Smooth muscle cell (in vitro differentiated cells): Measurements from ENCODE around the gene KLK7. TPM values are rescaled to one million over a fixed set of nuclear protein-coding genes. Genes with fewer than 3 reads are reported as not detected.

Source experiments
- DNase-seq: peaks from one replicate; lab custom pipeline; 2025; ENCODE audit not compliant: unreplicated experiment; lab: John Stamatoyannopoulos, UW
- H2AFZ ChIP-seq: fragments of 200-600 bp; sonication (generic); 2 replicates; pipeline ENCODE4 v1.6.0; 2016; ENCODE audit warnings: antibody characterized with exemption, low read depth, mild to moderate bottlenecking
- H3F3A ChIP-seq: fragments of 200-600 bp; sonication (generic); 2 replicates; pipeline ENCODE4 v1.6.0; 2017; ENCODE audit warnings: antibody characterized with exemption, low read depth
- H3K27ac ChIP-seq: fragments of 200-600 bp; sonication (generic); 2 replicates; pipeline ENCODE4 v1.5.1; 2016; ENCODE audit warnings: low read depth, mild to moderate bottlenecking
- H3K27me3 ChIP-seq: fragments of 200-600 bp; sonication (generic); 2 replicates; pipeline ENCODE4 v1.6.1; 2016; ENCODE audit warnings: low read depth, mild to moderate bottlenecking
- H3K36me3 ChIP-seq: fragments of 200-600 bp; sonication (generic); 2 replicates; pipeline ENCODE4 v1.5.1; 2016; ENCODE audit warnings: low read depth
- H3K4me1 ChIP-seq: fragments of 200-600 bp; sonication (generic); 2 replicates; pipeline ENCODE4 v1.5.1; 2016; ENCODE audit warnings: low read depth
- H3K4me2 ChIP-seq: fragments of 200-600 bp; sonication (generic); 2 replicates; pipeline ENCODE4 v1.6.0; 2016; ENCODE audit warnings: mild to moderate bottlenecking
- H3K4me3 ChIP-seq: fragments of 200-600 bp; sonication (generic); 2 replicates; pipeline ENCODE4 v1.5.1; 2016; ENCODE audit warnings: mild to moderate bottlenecking
- H3K79me2 ChIP-seq: fragments of 200-600 bp; sonication (generic); 2 replicates; pipeline ENCODE4 v1.6.0; 2016; ENCODE audit warnings: low read depth, mild to moderate bottlenecking
- H3K9ac ChIP-seq: fragments of 200-600 bp; sonication (generic); 2 replicates; pipeline ENCODE4 v1.6.0; 2016; ENCODE audit warnings: low read depth
- H3K9me3 ChIP-seq: fragments of 200-600 bp; sonication (generic); replicated peaks from 2 replicates; pipeline ENCODE4 v1.5.1; 2016; ENCODE audit warnings: low read depth
- H4K20me1 ChIP-seq: fragments of 200-600 bp; sonication (generic); 2 replicates; pipeline ENCODE4 v1.6.0; 2016; ENCODE audit warnings: low read depth
- CTCF ChIP-seq: fragments of 200-600 bp; sonication (generic); IDR thresholded peaks from 2 replicates; pipeline ENCODE4 v1.5.1; 2017; ENCODE audit warnings: borderline replicate concordance, mild to moderate bottlenecking, antibody characterized with exemption; ENCODE audit not compliant: insufficient read depth, poor library complexity, severe bottlenecking
- WGBS: methylation state at CpG from one replicate; pipeline ENCODE4 v1.1.7; 2016; ENCODE audit warnings: low lambda C conversion rate; 5-methylcytosine and 5-hydroxymethylcytosine counted together
- polyA plus RNA-seq: library from polyadenylated mRNA; unstranded; fragments of >200 nt; fragmentation: Nextera tagmentation; extraction: Ambion mirVana; gene quantifications from 2 replicates; pipeline ENCODE4 v1.2.1, GENCODE V29; 2016
- total RNA-seq: library from RNA; depleted of rRNA; stranded (reverse); fragments of >200 nt; gene quantifications from 2 replicates; pipeline ENCODE4 v1.2.3, GENCODE V29; 2014

Gene KLK7
- total and polyA plus RNA-seq, 2 experiments from 2014 or later = 0.25 TPM; not detected in 1

GRCh38 chr19:50928831-50929230 lies 54.9 kb downstream of the KLK7 start:
- no peak for DNase-seq
- H3K4me3 ChIP-seq = no peak overlapping the region
- H3K4me2 ChIP-seq = no peak overlapping the region
- H3K9me3 ChIP-seq = no peaks in the 10 kb centered on the region
- no peak overlapping the region for H2AFZ ChIP-seq
- H3K79me2 ChIP-seq = no peaks in the 10 kb centered on the region
- peaks cover 8% of the 10 kb centered on the region for H3K27me3 ChIP-seq
- no peak overlapping the region for H3K9ac ChIP-seq
- H4K20me1 ChIP-seq = no peaks in the 10 kb centered on the region
- WGBS = 93% methylated on average over 5 of the region's 5 CpGs
- H3K36me3 ChIP-seq = no peaks in the 10 kb centered on the region
- no peak for TF ChIP-seq CTCF
- H3K27ac ChIP-seq = no peak overlapping the region
- H3K4me1 ChIP-seq = no peaks in the 10 kb centered on the region
- no peaks in the 10 kb centered on the region for H3F3A ChIP-seq

Other genes starting within 250 kb of the KLK7 start
- not detected in 2 replicates for gene GPR32, start 213.5 kb downstream of the KLK7 start, total RNA-seq
- not detected in 2 replicates for gene GPR32, start 213.5 kb downstream of the KLK7 start, polyA plus RNA-seq
- not detected in 2 replicates for gene ACP4, start 193.5 kb downstream of the KLK7 start, total RNA-seq
- 0.26 TPM in 2 replicates for gene ACP4, start 193.5 kb downstream of the KLK7 start, polyA plus RNA-seq
- 0.85 TPM in 1 of 2 replicates, not detected in the other for gene KLK1, start 160.1 kb downstream of the KLK7 start, total RNA-seq
- not detected in 2 replicates for gene KLK1, start 160.1 kb downstream of the KLK7 start, polyA plus RNA-seq
- gene KLK15, start 150.3 kb downstream of the KLK7 start, total RNA-seq = not detected in 2 replicates
- gene KLK15, start 150.3 kb downstream of the KLK7 start, polyA plus RNA-seq = not detected in 2 replicates
- gene KLK3, start 129.0 kb downstream of the KLK7 start, total RNA-seq = not detected in 2 replicates
- gene KLK3, start 129.0 kb downstream of the KLK7 start, polyA plus RNA-seq = not detected in 2 replicates
- not detected in 2 replicates for gene KLK2, start 110.5 kb downstream of the KLK7 start, total RNA-seq
- gene KLK2, start 110.5 kb downstream of the KLK7 start, polyA plus RNA-seq = not detected in 2 replicates
- gene KLK4, start 72.5 kb downstream of the KLK7 start, total RNA-seq = not detected in 2 replicates
- 0.80 and 0.82 TPM in 2 replicates for gene KLK4, start 72.5 kb downstream of the KLK7 start, polyA plus RNA-seq
- 0.18 and 1.2 TPM in 2 replicates for gene KLK5, start 30.9 kb downstream of the KLK7 start, total RNA-seq
- gene KLK5, start 30.9 kb downstream of the KLK7 start, polyA plus RNA-seq = 0.38 TPM in 1 of 2 replicates, not detected in the other
- gene KLK6, start 14.3 kb downstream of the KLK7 start, total RNA-seq = 9.5 and 20.7 TPM in 2 replicates
- gene KLK6, start 14.3 kb downstream of the KLK7 start, polyA plus RNA-seq = 7.1 and 29.5 TPM in 2 replicates
- gene KLK8, start 17.7 kb upstream of the KLK7 start, total RNA-seq = 1.7 and 11.6 TPM in 2 replicates
- 4.3 TPM in 1 of 2 replicates, not detected in the other for gene KLK8, start 17.7 kb upstream of the KLK7 start, polyA plus RNA-seq
- gene KLK10, start 35.8 kb upstream of the KLK7 start, total RNA-seq = 3.6 and 10.8 TPM in 2 replicates
- 3.8 and 8.5 TPM in 2 replicates for gene KLK10, start 35.8 kb upstream of the KLK7 start, polyA plus RNA-seq
- 2.1 and 3.2 TPM in 2 replicates for gene KLK11, start 42.7 kb upstream of the KLK7 start, total RNA-seq
- 0.97 TPM in 1 of 2 replicates, not detected in the other for gene KLK11, start 42.7 kb upstream of the KLK7 start, polyA plus RNA-seq
- gene KLK12, start 51.1 kb upstream of the KLK7 start, total RNA-seq = 0.81 and 1.9 TPM in 2 replicates
- 1.7 and 2.2 TPM in 2 replicates for gene KLK12, start 51.1 kb upstream of the KLK7 start, polyA plus RNA-seq
- 0.72 and 1.6 TPM in 2 replicates for gene KLK13, start 81.2 kb upstream of the KLK7 start, total RNA-seq
- gene KLK13, start 81.2 kb upstream of the KLK7 start, polyA plus RNA-seq = 0.19 and 1.3 TPM in 2 replicates
- gene KLK14, start 99.0 kb upstream of the KLK7 start, total RNA-seq = 5.5 and 12.3 TPM in 2 replicates
- 2.0 and 7.7 TPM in 2 replicates for gene KLK14, start 99.0 kb upstream of the KLK7 start, polyA plus RNA-seq
- 4.7 and 5.1 TPM in 2 replicates for gene CTU1, start 124.5 kb upstream of the KLK7 start, total RNA-seq
- gene CTU1, start 124.5 kb upstream of the KLK7 start, polyA plus RNA-seq = 9.8 and 11.2 TPM in 2 replicates
- gene SIGLEC9, start 141.0 kb upstream of the KLK7 start, total RNA-seq = not detected in 2 replicates
- not detected in 2 replicates for gene SIGLEC9, start 141.0 kb upstream of the KLK7 start, polyA plus RNA-seq
- gene SIGLEC7, start 158.4 kb upstream of the KLK7 start, total RNA-seq = not detected in 2 replicates
- gene SIGLEC7, start 158.4 kb upstream of the KLK7 start, polyA plus RNA-seq = not detected in 2 replicates
- not detected in 2 replicates for gene CD33, start 241.2 kb upstream of the KLK7 start, total RNA-seq
- gene CD33, start 241.2 kb upstream of the KLK7 start, polyA plus RNA-seq = not detected in 2 replicates